ENCODE data around the gene ZNF730. TPM values are rescaled to one million over a fixed set of nuclear protein-coding genes. Genes with fewer than 3 reads are reported as not detected.
A peak's percentile ranks its signal among the peaks of the same experiment; 100 is the strongest.
"Not testable (repeated sequence)": the region's sequence is repeated elsewhere in the genome, so short reads cannot be mapped to it uniquely, and the experiment has no call there.

ZNF730 gene
- 6.8 TPM for total RNA-seq

- DNase-seq: peak; percentile 85
These were observed at the start of gene ZNF730 for GRCh38 chr19:23116802-23117571. Gene ZNF730, plus strand, starts transcription at chr19:23117025. Its CDS starts 149 bp downstream, at chr19:23117174.

GRCh38 chr19:23070353-23071146 lies 46.3 kb upstream of the ZNF730 start:
- peak; percentile 8 for DNase-seq

GRCh38 chr19:23071147-23071511 lies 45.7 kb upstream of the ZNF730 start:
- DNase-seq: no peak

GRCh38 chr19:23075031-23075733 lies 41.6 kb upstream of the ZNF730 start:
- peak; percentile 51 for DNase-seq

GRCh38 chr19:23077776-23078175 lies 39.0 kb upstream of the ZNF730 start:
- not testable (repeated sequence) for DNase-seq

GRCh38 chr19:23093832-23094231 lies 23.0 kb upstream of the ZNF730 start:
- DNase-seq: no peak

- DNase-seq: no peak
These were observed 21.4 kb upstream of the ZNF730 start for GRCh38 chr19:23095418-23095817.

GRCh38 chr19:23098286-23098685 lies 18.5 kb upstream of the ZNF730 start:
- no peak for DNase-seq

- DNase-seq: no peak
These were observed 17.8 kb upstream of the ZNF730 start for GRCh38 chr19:23098988-23099387.

- DNase-seq: no peak
These were observed 16.9 kb upstream of the ZNF730 start for GRCh38 chr19:23099966-23100365.

- DNase-seq: no peak
These were observed 15.6 kb upstream of the ZNF730 start for GRCh38 chr19:23101241-23101640.

- DNase-seq: no peak
These were observed 1.6 kb downstream of the ZNF730 start for GRCh38 chr19:23118400-23118799.

GRCh38 chr19:23134211-23134610 lies 17.4 kb downstream of the ZNF730 start:
- DNase-seq: not testable (repeated sequence)

GRCh38 chr19:23145617-23146415 lies 29.0 kb downstream of the ZNF730 start:
- DNase-seq: no peak

- no peak for DNase-seq
These were observed 43.9 kb downstream of the ZNF730 start for GRCh38 chr19:23160766-23161165.

GRCh38 chr19:23168286-23168685 lies 51.5 kb downstream of the ZNF730 start:
- DNase-seq: not testable (repeated sequence)

- no peak for DNase-seq
These were observed 66.4 kb downstream of the ZNF730 start for GRCh38 chr19:23183251-23183650.

GRCh38 chr19:23190341-23190740 lies 73.5 kb downstream of the ZNF730 start:
- DNase-seq: no peak

Data from skin of body (tissue), 2 donors.